GM23248 (cell line): ENCODE results near the gene NBR1. TPM values are rescaled to one million over a fixed set of nuclear protein-coding genes. Genes with fewer than 3 reads are reported as not detected.
"Not testable (repeated sequence)": the region's sequence is repeated elsewhere in the genome, so short reads cannot be mapped to it uniquely, and the experiment has no call there.

ENCODE experiments used
- DNase-seq: peaks from one replicate; pipeline ENCODE4 v3.0.0-alpha.2; 2015
- H2AFZ ChIP-seq: fragments of 200-600 bp; sonication (generic); 2 replicates; pipeline ENCODE4 v1.6.1; 2016; ENCODE audit warnings: antibody characterized with exemption
- H3F3A ChIP-seq: fragments of 200-600 bp; sonication (generic); 2 replicates; pipeline ENCODE4 v1.6.1; 2016; ENCODE audit warnings: mild to moderate bottlenecking, antibody characterized with exemption, mixed run types; ENCODE audit not compliant: insufficient read depth
- H3K27ac ChIP-seq: fragments of 200-600 bp; sonication (generic); 2 replicates; pipeline ENCODE4 v1.5.1; 2016; ENCODE audit warnings: mild to moderate bottlenecking
- H3K27me3 ChIP-seq: fragments of 200-600 bp; sonication (generic); replicated peaks from 2 replicates; pipeline ENCODE4 v1.6.1; 2016; ENCODE audit warnings: mild to moderate bottlenecking; ENCODE audit not compliant: insufficient read depth
- H3K36me3 ChIP-seq: fragments of 200-600 bp; sonication (generic); 2 replicates; pipeline ENCODE4 v1.6.1; 2016; ENCODE audit warnings: low read depth, mild to moderate bottlenecking
- H3K4me1 ChIP-seq: fragments of 200-600 bp; sonication (generic); 2 replicates; pipeline ENCODE4 v1.6.1; 2016; ENCODE audit warnings: mild to moderate bottlenecking; ENCODE audit not compliant: insufficient read depth
- H3K4me2 ChIP-seq: fragments of 200-600 bp; sonication (generic); one replicate; pipeline ENCODE4 v1.6.1; 2016; ENCODE audit warnings: mild to moderate bottlenecking; ENCODE audit not compliant: unreplicated experiment
- H3K4me3 ChIP-seq: fragments of 200-600 bp; sonication (generic); 2 replicates; pipeline ENCODE4 v1.5.1; 2016; ENCODE audit warnings: mild to moderate bottlenecking
- H3K79me2 ChIP-seq: fragments of 200-600 bp; sonication (generic); 2 replicates; pipeline ENCODE4 v1.6.1; 2016; ENCODE audit warnings: mild to moderate bottlenecking; ENCODE audit not compliant: insufficient read depth
- H3K9ac ChIP-seq: fragments of 200-600 bp; sonication (generic); 2 replicates; pipeline ENCODE4 v1.6.1; 2016; ENCODE audit warnings: mild to moderate bottlenecking
- H3K9me2 ChIP-seq: fragments of 200-600 bp; sonication (generic); 2 replicates; pipeline ENCODE4 v1.6.1; 2016; ENCODE audit warnings: mixed run types, mild to moderate bottlenecking, moderate library complexity; ENCODE audit not compliant: insufficient read depth
- H3K9me3 ChIP-seq: fragments of 200-600 bp; sonication (generic); one replicate; pipeline ENCODE4 v1.6.1; 2017; ENCODE audit warnings: low read depth
- H4K20me1 ChIP-seq: fragments of 200-600 bp; sonication (generic); 2 replicates; pipeline ENCODE4 v1.6.0; 2016; ENCODE audit not compliant: insufficient read depth
- EZH2 ChIP-seq: fragments of 200-600 bp; sonication (generic); IDR thresholded peaks from 2 replicates; pipeline ENCODE4 v1.6.1; 2018; ENCODE audit warnings: antibody characterized with exemption, mild to moderate bottlenecking; ENCODE audit not compliant: insufficient read depth, poor library complexity, severe bottlenecking
- EZH2phosphoT487 ChIP-seq: fragments of 200-600 bp; sonication (generic); IDR thresholded peaks from 2 replicates; pipeline ENCODE4 v1.6.1; 2018; ENCODE audit warnings: antibody characterized with exemption, moderate library complexity, mild to moderate bottlenecking, low read depth; ENCODE audit not compliant: insufficient read depth
- WGBS, 2 experiments: methylation state at CpG; one replicate each; pipeline ENCODE4 v1.1.6; 2015 to 2017; ENCODE audit warnings: low lambda C conversion rate in 2 of 2, low coverage in 1 of 2; ENCODE audit errors: missing lambda C conversion rate in 2 of 2; 5-methylcytosine and 5-hydroxymethylcytosine counted together
- in situ Hi-C: fragments of 300-500 bp; cut with MboI; formaldehyde crosslinking; loops from 2 replicates; pipeline ENCODE4 v1.15.0; 2020
- polyA plus RNA-seq: library from polyadenylated mRNA; unstranded; fragments of >200 nt; fragmentation: Nextera tagmentation; extraction: Ambion mirVana; gene quantifications from 2 replicates; pipeline ENCODE4 v1.2.1, GENCODE V29; 2016
- total RNA-seq: library from RNA; depleted of rRNA; stranded (reverse); fragments of >200 nt; shearing (Covaris generic); gene quantifications from 2 replicates; pipeline ENCODE4 v1.2.3, GENCODE V29; 2014

NBR1 gene
- total and polyA plus RNA-seq, 2 experiments from 2014 or later, result 71.6 to 109 TPM

- no peaks in the 10 kb centered on the region for H3K9me2 ChIP-seq
- no peaks in the 10 kb centered on the region for H4K20me1 ChIP-seq
- no peak for DNase-seq
- no peak overlapping the region for H2AFZ ChIP-seq
- no peak overlapping the region for H3K27ac ChIP-seq
- no peaks in the 10 kb centered on the region for H3K9me3 ChIP-seq
- 97 to 98% methylated on average over 11 to 24 of the region's 24 CpGs for WGBS, 2 experiments
- H3K79me2 ChIP-seq, result peaks cover 47% of the 10 kb centered on the region
- no peak overlapping the region for H3K9ac ChIP-seq
- peaks cover 3% of the 10 kb centered on the region; the same call in 1 of the 2 replicates for H3K4me1 ChIP-seq
- in situ Hi-C loops, result no loop called here
- H3K27me3 ChIP-seq, result no peaks in the 10 kb centered on the region
- TF ChIP-seq EZH2phosphoT487 (no peak), EZH2 (no peak)
- no peak overlapping the region for H3K4me2 ChIP-seq
- 0 out of 2 replicates have a peak, but pooled peaks cover 8% of the 10 kb centered on the region for H3F3A ChIP-seq
- no peak overlapping the region for H3K4me3 ChIP-seq
- no peaks in the 10 kb centered on the region for H3K36me3 ChIP-seq
Measured at GRCh38 chr17:43126911-43127290, 44.1 kb upstream of the NBR1 start.

- WGBS, 2 experiments, result 82 to 94% methylated on average over 5 to 6 of the region's 6 CpGs
- H3K4me2 ChIP-seq, H3F3A ChIP-seq, H3K9me3 ChIP-seq, H3K36me3 ChIP-seq, DNase-seq, H3K9ac ChIP-seq, H4K20me1 ChIP-seq, H3K27ac ChIP-seq, H3K4me3 ChIP-seq, H3K4me1 ChIP-seq, H2AFZ ChIP-seq, in situ Hi-C loops, H3K27me3 ChIP-seq, H3K9me2 ChIP-seq: not testable (repeated sequence)
- H3K79me2 ChIP-seq, result peaks cover 47% of the 10 kb centered on the region
Measured at GRCh38 chr17:43127333-43127876, 43.6 kb upstream of the NBR1 start.

- H3K4me1 ChIP-seq, result peaks cover 3% of the 10 kb centered on the region; the same call in 1 of the 2 replicates
- H3K27ac ChIP-seq, result no peak overlapping the region
- H3K36me3 ChIP-seq, result no peaks in the 10 kb centered on the region
- peaks cover 39% of the 10 kb centered on the region for H3K79me2 ChIP-seq
- no peak overlapping the region for H2AFZ ChIP-seq
- in situ Hi-C loops, result no loop called here
- no peaks in the 10 kb centered on the region for H3K27me3 ChIP-seq
- TF ChIP-seq EZH2 (no peak), EZH2phosphoT487 (no peak)
- H3F3A ChIP-seq, result 0 out of 2 replicates have a peak, but pooled peaks cover 5% of the 10 kb centered on the region
- no peaks in the 10 kb centered on the region for H3K9me2 ChIP-seq
- no peaks in the 10 kb centered on the region for H3K9me3 ChIP-seq
- H3K4me2 ChIP-seq, result no peak overlapping the region
- no peak overlapping the region for H3K4me3 ChIP-seq
- no peaks in the 10 kb centered on the region for H4K20me1 ChIP-seq
- DNase-seq, result no peak
- H3K9ac ChIP-seq, result no peak overlapping the region
- WGBS, 2 experiments, result 86 to 89% methylated on average over 11 of the region's 11 CpGs
Measured at GRCh38 chr17:43129671-43130010, 41.4 kb upstream of the NBR1 start.

GRCh38 chr17:43132117-43132516 is 38.9 kb upstream of the NBR1 start:
- Histone ChIP-seq H3K9me2 (no peaks in the 10 kb centered on the region), H3K79me2 (peaks cover 23% of the 10 kb centered on the region), H3K9me3 (no peaks in the 10 kb centered on the region), H3K27ac (no peak overlapping the region), H3K9ac (no peak overlapping the region), H3K4me3 (no peak overlapping the region), H2AFZ (no peak overlapping the region), H3K27me3 (no peaks in the 10 kb centered on the region), H4K20me1 (no peaks in the 10 kb centered on the region), H3F3A (0 out of 2 replicates have a peak, but pooled peaks cover 4% of the 10 kb centered on the region), H3K4me1 (no peaks in the 10 kb centered on the region), H3K36me3 (no peaks in the 10 kb centered on the region), H3K4me2 (no peak overlapping the region)
- DNase-seq, result no peak
- WGBS, 2 experiments, result 76 to 81% methylated on average over 2 of the region's 2 CpGs
- TF ChIP-seq EZH2 (no peak), EZH2phosphoT487 (no peak)
- in situ Hi-C loops, result no loop called here

- H3K79me2 ChIP-seq, result peaks cover 19% of the 10 kb centered on the region
- H3K27ac ChIP-seq, H3K9me3 ChIP-seq, in situ Hi-C loops, H3F3A ChIP-seq, H2AFZ ChIP-seq, H3K36me3 ChIP-seq, H3K4me2 ChIP-seq, H3K4me1 ChIP-seq, H3K9me2 ChIP-seq, H3K27me3 ChIP-seq, H3K9ac ChIP-seq, H3K4me3 ChIP-seq, DNase-seq, H4K20me1 ChIP-seq: not testable (repeated sequence)
- WGBS, 2 experiments, result 92 to 98% methylated on average over 5 of the region's 5 CpGs
Measured at GRCh38 chr17:43133439-43133838, 37.6 kb upstream of the NBR1 start.
